Type B pancreatic cell (in vitro differentiated cells): Measurements from ENCODE around the gene CXCL13. TPM values are rescaled to one million over a fixed set of nuclear protein-coding genes. Genes with fewer than 3 reads are reported as not detected.
"Not testable (repeated sequence)": the region's sequence is repeated elsewhere in the genome, so short reads cannot be mapped to it uniquely, and the experiment has no call there.

Experiments
- DNase-seq: peaks from one replicate; pipeline ENCODE4 v3.0.0; 2021; ENCODE audit warnings: mixed read lengths; ENCODE audit not compliant: unreplicated experiment; ENCODE audit errors: extremely low spot score
- H3K27ac Mint-ChIP-seq: 2 replicates; pipeline ENCODE4 v1.8.0; 2021; ENCODE audit warnings: mild to moderate bottlenecking, mixed read lengths
- H3K27me3 Mint-ChIP-seq: 2 replicates; pipeline ENCODE4 v1.8.0; 2021; ENCODE audit warnings: mixed read lengths
- H3K36me3 Mint-ChIP-seq: 2 replicates; pipeline ENCODE4 v1.8.0; 2021; ENCODE audit warnings: mixed read lengths
- H3K4me1 Mint-ChIP-seq: one replicate; pipeline ENCODE4 v1.8.0; 2021; ENCODE audit warnings: mixed read lengths; ENCODE audit not compliant: unreplicated experiment
- H3K4me3 Mint-ChIP-seq: 2 replicates; pipeline ENCODE4 v1.8.0; 2021; ENCODE audit warnings: mild to moderate bottlenecking, mixed read lengths
- H3K9me3 Mint-ChIP-seq: 2 replicates; pipeline ENCODE4 v1.8.0; 2021; ENCODE audit warnings: mixed read lengths
- CTCF ChIP-seq: fragments of 200-600 bp; sonication (generic); conservative IDR thresholded peaks from 2 replicates; pipeline ENCODE4 v1.5.0; 2021; ENCODE audit warnings: antibody characterized with exemption, mild to moderate bottlenecking
- long read RNA-seq: library from polyadenylated mRNA; unstranded; transcript quantifications from one replicate; pipeline ENCODE4 v2.0.0, GENCODE V29; 2020
- total RNA-seq: library from RNA; stranded (reverse); gene quantifications from 2 replicates; pipeline ENCODE4 v1.2.1, GENCODE V29; 2021; ENCODE audit warnings: low replicate concordance

The CXCL13 gene
- 0.75 TPM in 1 of 2 replicates, not detected in the other for total RNA-seq
- long read RNA-seq, result 0 reads

- Mint-ChIP-seq H3K4me3 (no peak within 1 kb of the TSS), H3K27me3 (peaks cover 27% of the 10 kb centered on the region), H3K36me3 (no peaks in the 10 kb centered on the region), H3K4me1 (no peaks in the 10 kb centered on the region), H3K9me3 (no peaks in the 10 kb centered on the region), H3K27ac (no peak within 1 kb of the TSS)
- no peak for TF ChIP-seq CTCF
- DNase-seq, result no peak
Observed at GRCh38 chr4:77605210-77605902, at the start of gene CXCL13. TSS of gene CXCL13 (plus strand) at chr4:77605820. CDS start at chr4:77605866, 46 bp downstream.

- Mint-ChIP-seq H3K36me3 (no peaks in the 10 kb centered on the region), H3K4me3 (no peak overlapping the region), H3K27me3 (no peaks in the 10 kb centered on the region), H3K27ac (no peak overlapping the region), H3K9me3 (peaks cover 5% of the 10 kb centered on the region), H3K4me1 (no peaks in the 10 kb centered on the region)
- TF ChIP-seq CTCF, result no peak
- no peak for DNase-seq
Observed at GRCh38 chr4:77560170-77560569, 45.5 kb upstream of the CXCL13 start.

GRCh38 chr4:77561720-77562119 is 43.9 kb upstream of the CXCL13 start:
- not testable (repeated sequence) for H3K4me3 Mint-ChIP-seq, H3K27me3 Mint-ChIP-seq, H3K4me1 Mint-ChIP-seq, DNase-seq, H3K9me3 Mint-ChIP-seq, H3K27ac Mint-ChIP-seq, H3K36me3 Mint-ChIP-seq

GRCh38 chr4:77564231-77564630 is 41.4 kb upstream of the CXCL13 start:
- no peaks in the 10 kb centered on the region for H3K36me3 Mint-ChIP-seq
- no peak overlapping the region for H3K27ac Mint-ChIP-seq
- DNase-seq, result no peak
- H3K4me1 Mint-ChIP-seq, result no peaks in the 10 kb centered on the region
- no peaks in the 10 kb centered on the region for H3K27me3 Mint-ChIP-seq
- no peak for TF ChIP-seq CTCF
- H3K4me3 Mint-ChIP-seq, result no peak overlapping the region
- no peaks in the 10 kb centered on the region for H3K9me3 Mint-ChIP-seq

GRCh38 chr4:77566148-77566547 is 39.5 kb upstream of the CXCL13 start:
- DNase-seq, result no peak
- H3K27ac Mint-ChIP-seq, result no peak overlapping the region
- no peak overlapping the region for H3K4me3 Mint-ChIP-seq
- no peaks in the 10 kb centered on the region for H3K27me3 Mint-ChIP-seq
- TF ChIP-seq CTCF, result no peak
- peaks cover 5% of the 10 kb centered on the region for H3K9me3 Mint-ChIP-seq
- H3K36me3 Mint-ChIP-seq, result no peaks in the 10 kb centered on the region
- H3K4me1 Mint-ChIP-seq, result no peaks in the 10 kb centered on the region

GRCh38 chr4:77567549-77567948 is 38.1 kb upstream of the CXCL13 start:
- no peaks in the 10 kb centered on the region for H3K4me1 Mint-ChIP-seq
- peaks cover 5% of the 10 kb centered on the region for H3K9me3 Mint-ChIP-seq
- H3K4me3 Mint-ChIP-seq, result no peak overlapping the region
- H3K27me3 Mint-ChIP-seq, result no peaks in the 10 kb centered on the region
- DNase-seq, result no peak
- no peak overlapping the region for H3K27ac Mint-ChIP-seq
- no peak for TF ChIP-seq CTCF
- H3K36me3 Mint-ChIP-seq, result no peaks in the 10 kb centered on the region

- not testable (repeated sequence) for DNase-seq, H3K36me3 Mint-ChIP-seq
Observed at GRCh38 chr4:77570508-77571214, 35.0 kb upstream of the CXCL13 start.

More at GRCh38 chr4:77570508-77571214, 35.0 kb upstream of the CXCL13 start:
- not testable (repeated sequence) for H3K4me1 Mint-ChIP-seq, H3K4me3 Mint-ChIP-seq, H3K27me3 Mint-ChIP-seq, H3K27ac Mint-ChIP-seq, H3K9me3 Mint-ChIP-seq
